DMS53 treated with DMSO at 0.1 percent for 48 hours (cell line): ENCODE data around the gene ZNF558.
"Not testable (repeated sequence)": the region's sequence is repeated elsewhere in the genome, so short reads cannot be mapped to it uniquely, and the experiment has no call there.

Experiments
- DNase-seq: peaks from one replicate; lab custom pipeline; 2025; ENCODE audit not compliant: unreplicated experiment; lab: John Stamatoyannopoulos, UW

Gene ZNF558

DNA sequence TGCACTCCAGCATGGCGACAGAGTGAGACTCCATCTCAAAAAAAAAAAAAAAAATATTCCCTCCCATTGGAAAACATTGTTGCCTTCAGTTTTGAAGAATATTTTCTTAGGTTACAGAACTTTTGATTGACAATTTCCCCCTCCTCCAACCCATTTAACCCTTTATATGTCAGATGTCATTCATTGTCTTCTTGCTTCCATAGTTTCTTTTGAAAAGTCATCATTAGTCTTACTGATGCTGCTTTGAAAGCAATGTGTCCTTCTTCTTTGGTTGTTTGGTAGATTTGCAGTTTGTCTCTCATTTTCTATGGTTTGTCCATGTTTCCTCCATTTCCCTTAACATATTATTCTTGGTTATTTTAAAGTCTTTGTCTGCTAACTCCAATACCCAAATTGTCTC is 25.4 kb downstream of the ZNF558 start:
- no peak for DNase-seq

DNA sequence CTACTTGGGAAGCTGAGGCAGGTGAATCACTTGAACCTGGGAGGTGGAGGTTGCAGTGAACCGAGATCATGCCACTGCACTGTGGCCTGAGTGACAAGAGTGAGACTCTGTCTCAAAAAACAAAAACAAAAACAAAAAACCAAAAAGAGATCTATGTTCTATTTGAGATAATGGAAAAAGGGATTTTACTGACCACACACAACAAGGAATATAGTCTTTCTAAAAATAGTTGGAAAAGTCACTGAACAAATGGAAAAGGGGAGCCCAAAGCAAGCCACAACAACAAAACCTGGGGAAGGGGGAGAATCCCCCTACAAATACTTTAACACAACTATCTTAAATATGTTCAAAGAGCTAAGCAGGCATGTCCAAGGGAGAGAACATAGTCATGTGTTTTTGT is 37.3 kb downstream of the ZNF558 start:
- DNase-seq: no peak

GRCh38 chr19:8773587-8773986 is 58.5 kb downstream of the ZNF558 start:
- not testable (repeated sequence) for DNase-seq

DNA sequence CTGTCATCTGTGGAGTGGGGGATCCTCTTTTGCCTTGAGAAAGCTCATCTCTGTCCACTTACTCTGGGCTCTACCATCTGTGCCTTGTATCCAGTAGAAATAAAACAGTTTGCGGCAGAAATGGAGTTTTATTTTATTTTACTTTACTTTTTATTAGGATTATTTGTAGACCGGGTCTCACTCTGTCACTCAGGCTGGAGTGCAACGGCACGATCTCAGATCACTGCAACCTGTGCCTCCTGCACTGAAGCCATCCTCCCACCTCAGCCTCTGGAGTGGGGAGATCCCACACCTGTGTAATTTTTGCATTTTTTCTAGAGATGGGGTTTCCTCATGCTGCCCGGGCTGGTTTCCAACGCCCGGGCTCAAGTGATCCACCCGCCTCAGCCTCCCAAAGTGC is 62.8 kb downstream of the ZNF558 start:
- DNase-seq: not testable (repeated sequence)

- not testable (repeated sequence) for DNase-seq
Observed at GRCh38 chr19:8767257-8767656, 64.8 kb downstream of the ZNF558 start.
